ENCODE data around the gene SRM. TPM values are rescaled to one million over a fixed set of nuclear protein-coding genes. Genes with fewer than 3 reads are reported as not detected.

SRM gene
- total and polyA plus RNA-seq, 2 donors (not counting 1 experiment from before 2014, with no cell fraction given): 13.0 to 95.4 TPM

DNA sequence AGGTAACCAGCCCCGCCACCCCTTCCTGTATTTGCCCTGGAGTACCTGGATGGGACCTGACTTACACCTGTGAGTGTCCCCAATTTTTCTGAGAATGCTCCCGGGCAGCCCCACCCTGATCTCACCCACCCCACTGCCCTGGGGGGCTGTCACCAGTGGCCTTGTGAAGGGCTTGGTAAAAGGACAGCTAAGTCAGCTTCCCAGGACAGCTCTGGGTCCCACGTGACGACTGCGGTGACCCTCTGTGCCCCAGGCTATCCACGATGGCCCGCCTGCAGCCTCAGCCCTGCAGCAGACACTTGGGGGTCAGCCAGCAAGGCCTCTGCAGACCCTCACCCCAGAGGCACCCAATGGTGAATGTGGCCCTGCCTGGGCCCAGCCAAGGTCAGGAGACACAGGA, 5.6 kb downstream of the SRM start:
- Histone ChIP-seq H3K4me2 (ENCODE audit: extremely low read depth, insufficient read depth, low read length) (no peak overlapping the region), H3K4me1 (ENCODE audit: control insufficient read depth, extremely low read depth, insufficient read depth, low read length) (no peaks in the 10 kb centered on the region), H3K9me3 (ENCODE audit: control insufficient read depth, insufficient read depth, low read depth, low read length) (no peaks in the 10 kb centered on the region), H3K4me3 (replicated peaks in 1 of 4; ENCODE audit: control extremely low read depth in 1 of 4, insufficient read depth in 1 of 4, low read depth in 3 of 4, low read length in 4 of 4) (no peak overlapping the region), H3K79me2 (ENCODE audit: control insufficient read depth, insufficient read depth, low read length) (peaks cover 11% of the 10 kb centered on the region), H3K27me3 (ENCODE audit: control insufficient read depth, insufficient read depth, low read length) (no peaks in the 10 kb centered on the region), H4K20me1 (ENCODE audit: control insufficient read depth, extremely low read depth, insufficient read depth, low read length) (no peaks in the 10 kb centered on the region), H3K36me3 (ENCODE audit: control insufficient read depth, insufficient read depth, low read length) (peaks cover 14% of the 10 kb centered on the region), H3K9ac (ENCODE audit: insufficient read depth, low read length) (no peak overlapping the region), H2AFZ (ENCODE audit: low read length) (no peak overlapping the region), H3K27ac (ENCODE audit: insufficient read depth, low read length) (no peak overlapping the region)
- no peak for TF ChIP-seq EZH2 (IDR thresholded peaks at IDR 0.05; ENCODE audit: low read length, missing control alignments)
- TF ChIP-seq, protein P1, sequence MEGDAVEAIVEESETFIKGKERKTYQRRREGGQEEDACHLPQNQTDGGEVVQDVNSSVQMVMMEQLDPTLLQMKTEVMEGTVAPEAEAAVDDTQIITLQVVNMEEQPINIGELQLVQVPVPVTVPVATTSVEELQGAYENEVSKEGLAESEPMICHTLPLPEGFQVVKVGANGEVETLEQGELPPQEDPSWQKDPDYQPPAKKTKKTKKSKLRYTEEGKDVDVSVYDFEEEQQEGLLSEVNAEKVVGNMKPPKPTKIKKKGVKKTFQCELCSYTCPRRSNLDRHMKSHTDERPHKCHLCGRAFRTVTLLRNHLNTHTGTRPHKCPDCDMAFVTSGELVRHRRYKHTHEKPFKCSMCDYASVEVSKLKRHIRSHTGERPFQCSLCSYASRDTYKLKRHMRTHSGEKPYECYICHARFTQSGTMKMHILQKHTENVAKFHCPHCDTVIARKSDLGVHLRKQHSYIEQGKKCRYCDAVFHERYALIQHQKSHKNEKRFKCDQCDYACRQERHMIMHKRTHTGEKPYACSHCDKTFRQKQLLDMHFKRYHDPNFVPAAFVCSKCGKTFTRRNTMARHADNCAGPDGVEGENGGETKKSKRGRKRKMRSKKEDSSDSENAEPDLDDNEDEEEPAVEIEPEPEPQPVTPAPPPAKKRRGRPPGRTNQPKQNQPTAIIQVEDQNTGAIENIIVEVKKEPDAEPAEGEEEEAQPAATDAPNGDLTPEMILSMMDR (conservative IDR thresholded peaks at IDR 0.05 in 1 of 2, IDR thresholded peaks at IDR 0.05 in 1 of 2; ENCODE audit: low read depth in 1 of 2, low read length in 2 of 2): no peak
- DNase-seq (ENCODE audit: low read depth in 2 of 2): no peak

DNA sequence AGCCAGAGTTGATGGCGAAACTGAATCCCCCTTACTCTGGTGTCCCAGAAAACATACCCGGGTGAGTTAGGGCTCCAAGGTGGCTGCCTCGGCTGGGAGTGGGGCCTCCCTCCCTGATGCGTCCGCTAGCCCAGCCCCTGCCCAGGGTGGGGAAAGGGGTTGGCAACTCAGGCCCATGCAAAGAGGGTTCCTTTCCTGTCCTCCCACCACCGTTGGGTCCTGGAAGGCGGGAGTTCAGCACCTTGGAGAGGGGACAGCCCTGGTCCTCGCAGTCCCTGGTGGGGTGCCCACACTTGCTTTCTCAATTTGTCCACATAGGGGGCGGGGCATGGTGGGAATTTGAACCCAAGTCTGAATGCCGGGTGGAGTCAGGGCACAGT, 6.1 kb downstream of the SRM start:
- TF ChIP-seq, protein P1 (conservative IDR thresholded peaks at IDR 0.05 in 1 of 2, IDR thresholded peaks at IDR 0.05 in 1 of 2; ENCODE audit: low read depth in 1 of 2, low read length in 2 of 2): no peak
- no peak for TF ChIP-seq EZH2 (IDR thresholded peaks at IDR 0.05; ENCODE audit: low read length, missing control alignments)
- H2AFZ ChIP-seq (ENCODE audit: low read length): no peak overlapping the region
- DNase-seq (ENCODE audit: low read depth in 2 of 2): peak in 1 of 2 donors; percentile 12

DNA sequence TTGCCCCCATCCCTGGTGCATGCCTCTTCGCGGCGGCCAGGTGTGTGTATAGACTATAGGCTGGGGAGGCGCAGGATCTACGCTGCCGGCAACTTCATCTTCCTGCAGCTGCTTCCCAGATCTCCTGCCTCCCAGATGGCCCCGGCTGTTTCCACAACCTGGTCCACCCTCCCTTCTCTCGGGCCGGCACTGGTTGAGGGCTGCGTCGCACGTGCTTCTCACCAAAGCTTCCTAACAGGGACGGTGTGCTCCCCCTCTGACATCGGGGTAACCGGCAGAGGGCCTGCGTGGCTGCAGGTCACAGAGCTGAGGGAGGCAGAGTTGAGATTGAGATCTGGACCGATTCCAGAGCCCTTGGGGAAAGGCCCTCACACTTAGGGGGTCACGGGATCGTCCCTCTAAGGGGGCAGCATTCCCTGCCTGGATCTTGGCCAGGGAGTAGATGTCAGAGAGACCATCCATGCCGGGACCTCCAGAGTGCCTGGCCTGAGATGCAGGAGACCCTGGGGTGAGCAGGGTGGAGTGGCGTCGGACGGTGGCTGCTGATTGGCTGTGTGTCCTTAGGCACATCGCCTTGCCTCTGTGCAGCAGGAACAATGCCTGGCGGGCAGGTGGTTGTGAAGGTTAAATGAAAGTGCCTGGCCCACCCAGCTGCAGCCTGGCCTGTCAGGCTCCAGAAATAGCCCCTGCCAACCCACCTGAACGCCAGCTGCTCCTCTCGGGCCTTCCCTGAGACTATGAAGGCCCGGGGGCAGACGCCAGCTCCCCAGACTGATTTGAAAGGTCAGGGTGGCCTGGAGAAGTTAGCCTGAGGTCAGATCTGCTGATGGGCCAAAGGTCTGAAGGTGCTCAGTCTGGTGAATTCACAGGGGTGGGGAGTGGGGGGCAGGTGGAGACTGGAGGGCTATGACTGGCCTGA, 6.7 kb downstream of the SRM start:
- Histone ChIP-seq H3K27me3 (ENCODE audit: control insufficient read depth, insufficient read depth, low read length) (no peaks in the 10 kb centered on the region), H4K20me1 (ENCODE audit: control insufficient read depth, extremely low read depth, insufficient read depth, low read length) (no peaks in the 10 kb centered on the region), H3K4me3 (replicated peaks in 1 of 4; ENCODE audit: control extremely low read depth in 1 of 4, insufficient read depth in 1 of 4, low read depth in 3 of 4, low read length in 4 of 4) (no peak overlapping the region), H3K4me1 (ENCODE audit: control insufficient read depth, extremely low read depth, insufficient read depth, low read length) (no peaks in the 10 kb centered on the region), H3K79me2 (ENCODE audit: control insufficient read depth, insufficient read depth, low read length) (peaks cover 2% of the 10 kb centered on the region), H3K4me2 (ENCODE audit: extremely low read depth, insufficient read depth, low read length) (no peak overlapping the region), H2AFZ (ENCODE audit: low read length) (no peak overlapping the region), H3K9ac (ENCODE audit: insufficient read depth, low read length) (no peak overlapping the region), H3K9me3 (ENCODE audit: control insufficient read depth, insufficient read depth, low read depth, low read length) (no peaks in the 10 kb centered on the region), H3K27ac (ENCODE audit: insufficient read depth, low read length) (no peak overlapping the region), H3K36me3 (ENCODE audit: control insufficient read depth, insufficient read depth, low read length) (peaks cover 14% of the 10 kb centered on the region)
- TF ChIP-seq, protein P1 (conservative IDR thresholded peaks at IDR 0.05 in 1 of 2, IDR thresholded peaks at IDR 0.05 in 1 of 2; ENCODE audit: low read depth in 1 of 2, low read length in 2 of 2): no peak
- no peak for TF ChIP-seq EZH2 (IDR thresholded peaks at IDR 0.05; ENCODE audit: low read length, missing control alignments)
- DNase-seq (ENCODE audit: low read depth in 2 of 2): no peak

More for the DNA sequence above, 6.1 kb downstream of the SRM start:
- Histone ChIP-seq H3K36me3 (ENCODE audit: control insufficient read depth, insufficient read depth, low read length) (peaks cover 14% of the 10 kb centered on the region), H3K27ac (ENCODE audit: insufficient read depth, low read length) (no peak overlapping the region), H3K79me2 (ENCODE audit: control insufficient read depth, insufficient read depth, low read length) (peaks cover 7% of the 10 kb centered on the region), H3K9ac (ENCODE audit: insufficient read depth, low read length) (no peak overlapping the region), H3K4me3 (replicated peaks in 1 of 4; ENCODE audit: control extremely low read depth in 1 of 4, insufficient read depth in 1 of 4, low read depth in 3 of 4, low read length in 4 of 4) (no peak overlapping the region), H3K4me2 (ENCODE audit: extremely low read depth, insufficient read depth, low read length) (no peak overlapping the region), H3K4me1 (ENCODE audit: control insufficient read depth, extremely low read depth, insufficient read depth, low read length) (no peaks in the 10 kb centered on the region), H3K9me3 (ENCODE audit: control insufficient read depth, insufficient read depth, low read depth, low read length) (no peaks in the 10 kb centered on the region), H4K20me1 (ENCODE audit: control insufficient read depth, extremely low read depth, insufficient read depth, low read length) (no peaks in the 10 kb centered on the region), H3K27me3 (ENCODE audit: control insufficient read depth, insufficient read depth, low read length) (no peaks in the 10 kb centered on the region)

All from fibroblast of lung (primary cell).